HG03159 (cell line): ENCODE data around the gene CROCC2.

Experiments
- ATAC-seq: cut with Tn5 transposase; IDR thresholded peaks from one replicate; pipeline ENCODE4 v1.9.1; 2021; ENCODE audit warnings: mild to moderate bottlenecking, moderate library complexity; ENCODE audit not compliant: unreplicated experiment

CROCC2 gene

DNA sequence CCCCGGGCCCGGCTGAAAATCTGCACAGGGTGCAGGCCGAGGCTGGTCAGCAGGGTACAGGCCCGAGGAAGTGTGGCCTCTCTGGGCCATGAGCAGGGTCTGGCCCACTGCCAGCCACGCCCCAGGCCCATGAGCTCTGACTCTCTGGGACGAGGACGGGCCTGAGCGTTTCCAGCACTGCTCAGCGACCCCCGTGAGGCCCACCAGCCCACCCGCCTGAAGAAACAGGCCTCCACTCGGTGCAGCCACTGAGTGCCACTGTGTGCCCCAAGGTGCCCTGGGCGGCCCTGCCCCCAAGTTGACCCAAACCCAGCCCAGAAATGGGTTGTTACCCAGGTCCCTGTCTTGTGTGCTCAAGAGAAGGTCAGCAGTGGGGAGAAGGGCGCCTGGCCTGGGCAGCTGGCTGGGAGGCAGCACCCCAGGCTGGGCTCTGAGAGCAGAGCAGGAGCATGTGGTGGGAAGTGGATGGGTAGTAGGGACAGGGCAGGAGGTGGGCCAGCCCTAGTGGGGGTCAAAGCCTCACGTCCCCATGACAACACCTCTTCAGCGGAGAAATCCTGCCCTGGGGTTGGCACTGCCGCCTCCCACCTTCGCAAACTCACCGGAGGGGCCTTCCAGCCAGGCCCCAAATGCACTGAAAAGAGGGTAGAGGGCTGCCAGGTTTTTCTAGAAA, 90.2 kb downstream of the CROCC2 start:
- no peak for ATAC-seq

DNA sequence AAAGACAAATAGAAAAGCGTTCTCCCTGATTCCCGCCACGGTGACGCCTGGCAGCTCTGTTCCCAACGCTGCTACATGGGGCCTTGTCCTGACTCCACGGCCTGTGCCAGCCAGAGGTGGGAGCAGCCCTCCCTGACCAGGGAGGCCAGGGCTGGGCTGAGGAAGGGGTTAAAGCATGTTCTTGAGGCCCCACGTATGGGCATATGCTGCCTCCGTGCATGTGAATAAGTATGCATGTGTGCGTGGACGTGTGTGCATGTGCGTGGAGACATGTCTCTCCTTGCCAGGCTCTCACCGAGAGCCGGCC, 90.7 kb downstream of the CROCC2 start:
- no peak for ATAC-seq

DNA sequence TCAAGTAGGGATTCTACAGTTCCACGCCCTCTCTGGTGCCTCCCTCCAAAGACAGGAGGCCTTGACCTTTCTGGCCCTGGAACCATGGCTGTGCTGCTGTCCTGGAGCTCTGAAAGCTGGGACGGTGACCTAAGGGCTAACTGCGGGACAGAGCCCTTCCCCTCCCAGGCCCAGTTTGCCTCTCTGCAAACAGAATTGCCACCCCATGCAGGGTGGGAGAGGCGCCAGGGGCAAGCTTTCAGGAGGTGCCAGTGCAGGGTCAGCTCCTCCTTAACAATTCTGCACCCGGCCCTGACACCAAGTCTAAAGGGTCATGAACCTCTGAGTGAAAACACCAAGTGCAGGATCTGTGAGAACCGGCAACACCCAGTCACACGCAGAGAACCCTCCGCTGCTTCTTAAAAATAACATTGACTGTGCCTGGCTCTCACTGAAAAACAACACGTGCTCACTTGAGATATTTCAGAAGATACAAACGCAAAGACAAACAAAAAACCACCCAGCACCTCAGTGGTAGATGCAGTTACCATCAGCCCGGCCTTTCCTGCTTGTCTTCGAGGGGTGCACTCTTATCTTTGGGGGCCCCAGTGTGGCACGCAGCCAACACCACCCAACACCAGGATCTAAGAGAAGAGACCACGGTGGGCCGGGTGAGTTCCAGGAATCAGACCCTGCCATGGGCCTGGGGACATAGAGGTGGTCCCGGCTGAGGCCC, 91.2 kb downstream of the CROCC2 start:
- no peak for ATAC-seq

DNA sequence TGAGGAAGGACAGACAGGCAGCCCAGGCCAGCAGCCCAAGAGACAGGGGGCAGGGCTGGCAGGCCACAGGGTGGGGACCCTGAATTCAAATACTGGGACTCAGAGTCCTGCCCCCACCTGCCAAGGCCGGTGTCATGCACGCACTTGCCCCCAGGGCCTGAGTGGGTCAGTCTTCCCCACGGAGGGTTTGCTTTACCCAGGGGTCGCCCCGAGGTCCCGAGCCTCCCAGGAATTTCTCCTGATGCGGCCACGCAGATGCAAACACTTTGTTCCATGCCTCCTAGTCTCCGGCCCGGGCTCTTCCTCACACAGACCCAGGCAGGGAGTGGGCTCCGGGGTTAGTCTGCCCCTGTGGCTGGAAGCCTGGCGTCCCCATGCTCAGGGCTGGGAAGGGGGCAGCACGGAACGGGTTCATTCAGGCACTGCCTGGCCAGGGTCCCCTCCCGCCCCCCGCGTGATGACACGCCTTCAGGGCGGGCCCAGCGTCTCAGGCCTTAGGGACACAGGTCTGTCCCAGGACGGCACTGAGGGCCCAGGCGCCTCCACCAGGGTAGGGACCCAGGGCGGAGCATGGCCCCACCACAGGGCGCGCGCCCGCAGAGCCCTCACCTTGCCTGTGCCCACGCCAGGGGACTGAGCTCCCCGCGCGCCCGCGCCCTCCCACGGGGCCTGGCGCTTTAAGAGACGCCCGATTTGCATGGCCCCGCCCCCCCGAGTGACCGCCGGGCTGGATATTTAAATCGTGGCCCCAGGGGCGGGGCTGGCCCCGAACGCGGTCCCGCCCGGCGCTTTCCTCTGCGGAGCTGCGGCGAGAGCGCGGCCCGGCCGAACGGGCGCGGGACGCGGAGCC, 91.9 kb downstream of the CROCC2 start, which contains the start of gene SNED1:
SNED1 (plus strand) TSS at position 763 of the 850 bp plus-strand sequence. CDS start 220 bp downstream, outside the sequence.
- no peak for ATAC-seq

DNA sequence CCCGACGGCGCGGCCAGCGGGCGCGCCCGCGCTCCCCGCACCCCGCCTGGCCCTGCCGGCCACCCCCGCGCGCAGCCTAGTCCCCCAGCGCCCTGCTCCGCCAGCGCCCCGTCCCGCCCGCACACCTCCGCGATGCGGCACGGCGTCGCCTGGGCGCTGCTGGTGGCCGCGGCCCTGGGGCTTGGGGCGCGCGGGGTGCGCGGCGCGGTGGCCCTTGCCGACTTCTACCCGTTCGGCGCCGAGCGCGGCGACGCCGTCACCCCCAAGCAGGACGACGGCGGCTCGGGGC, 92.5 kb downstream of the CROCC2 start:
- ATAC-seq, result no peak

DNA sequence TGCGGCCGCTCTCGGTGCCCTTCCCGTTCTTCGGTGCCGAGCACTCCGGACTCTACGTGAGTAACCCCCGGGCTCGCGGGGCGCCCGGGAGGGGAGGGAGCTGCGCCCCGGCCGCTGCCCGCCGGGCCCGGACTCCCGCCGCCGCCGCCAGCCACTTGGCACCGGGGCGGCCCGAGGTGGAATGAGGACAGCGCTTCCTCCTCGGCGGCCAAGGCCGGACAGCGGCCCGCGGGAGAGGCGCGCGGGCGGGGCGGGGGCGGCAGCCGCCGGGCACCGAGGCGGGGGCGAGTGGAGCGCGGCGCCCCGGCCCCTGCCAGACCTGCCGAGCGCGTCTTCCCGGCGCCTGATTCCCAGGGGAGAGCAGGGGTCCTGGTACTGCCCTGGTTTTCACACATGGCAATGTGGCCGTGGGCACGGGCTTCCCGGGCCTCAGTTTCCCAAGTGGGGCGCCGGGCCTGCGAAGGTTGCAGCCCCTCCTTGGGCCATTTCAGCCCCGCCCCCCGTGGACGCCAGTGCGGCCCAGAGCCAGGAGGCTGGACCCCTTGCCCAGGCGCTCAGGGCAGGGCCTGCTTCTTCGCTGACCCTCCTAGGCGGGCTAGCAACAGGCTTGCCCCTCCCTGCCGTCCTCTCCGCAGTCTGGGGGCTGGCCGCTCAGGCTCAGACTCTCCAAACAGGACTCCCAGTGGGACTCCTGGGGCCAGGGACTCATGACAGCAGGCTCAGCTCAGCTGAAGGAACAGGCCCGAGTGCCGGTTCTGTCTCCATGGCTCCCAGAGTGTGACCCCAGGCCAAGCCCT, 93.1 kb downstream of the CROCC2 start:
- ATAC-seq, result no peak

DNA sequence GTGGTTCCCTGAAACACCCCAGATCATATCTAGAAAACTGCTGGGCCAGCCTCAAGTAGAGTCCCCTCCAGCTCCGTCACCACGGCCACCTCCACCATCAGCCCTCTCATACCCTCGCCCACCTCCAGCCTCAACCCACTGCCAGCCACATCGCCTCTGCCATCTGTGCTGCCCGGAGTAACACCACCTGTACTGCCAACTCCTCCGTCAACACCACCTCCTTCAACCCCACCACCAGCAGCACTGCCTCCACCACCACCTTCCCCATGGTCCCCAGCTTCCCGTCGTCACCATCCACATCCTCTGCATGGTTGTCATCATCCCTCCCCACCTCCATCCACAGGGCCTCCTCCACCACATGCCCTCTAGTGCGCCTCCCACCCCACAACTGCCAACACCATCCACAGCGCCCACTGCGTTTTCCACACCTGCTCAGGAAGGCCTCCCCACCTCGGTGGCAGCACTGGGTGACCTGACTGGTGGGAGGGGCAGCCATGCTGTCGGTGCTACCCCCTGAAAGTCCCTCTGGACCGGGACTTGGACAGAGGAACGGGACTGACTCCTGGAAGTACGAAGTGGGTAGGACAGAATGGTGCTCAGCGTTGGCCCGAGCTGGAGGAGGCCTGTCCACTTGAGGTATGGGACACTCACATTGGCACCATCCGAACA, 93.9 kb downstream of the CROCC2 start:
- no peak for ATAC-seq

DNA sequence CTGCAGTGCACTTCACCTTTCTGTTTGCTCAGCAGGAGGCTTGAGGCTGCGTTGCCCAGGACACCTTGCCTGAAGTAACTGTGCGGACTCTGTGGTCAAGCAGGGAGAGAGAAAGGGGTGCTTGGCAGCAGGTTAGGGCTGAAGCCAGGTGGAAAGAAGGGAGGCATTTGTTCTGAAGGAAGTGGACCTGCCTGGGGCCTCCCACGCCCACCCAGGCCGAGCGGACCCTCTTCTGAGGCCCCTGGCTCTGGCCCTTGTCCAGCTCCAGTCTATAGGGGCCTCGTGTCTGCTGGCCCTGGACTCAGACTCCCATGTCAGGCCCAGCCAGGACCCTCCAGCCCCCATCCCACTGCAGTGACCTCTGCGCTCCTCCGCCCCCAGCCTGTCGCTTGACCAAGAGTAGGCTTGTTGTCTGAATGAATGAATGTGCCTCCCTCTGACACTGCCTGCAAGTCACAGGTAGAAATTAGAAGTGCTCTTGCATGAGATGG, 94.7 kb downstream of the CROCC2 start:
- no peak for ATAC-seq

DNA sequence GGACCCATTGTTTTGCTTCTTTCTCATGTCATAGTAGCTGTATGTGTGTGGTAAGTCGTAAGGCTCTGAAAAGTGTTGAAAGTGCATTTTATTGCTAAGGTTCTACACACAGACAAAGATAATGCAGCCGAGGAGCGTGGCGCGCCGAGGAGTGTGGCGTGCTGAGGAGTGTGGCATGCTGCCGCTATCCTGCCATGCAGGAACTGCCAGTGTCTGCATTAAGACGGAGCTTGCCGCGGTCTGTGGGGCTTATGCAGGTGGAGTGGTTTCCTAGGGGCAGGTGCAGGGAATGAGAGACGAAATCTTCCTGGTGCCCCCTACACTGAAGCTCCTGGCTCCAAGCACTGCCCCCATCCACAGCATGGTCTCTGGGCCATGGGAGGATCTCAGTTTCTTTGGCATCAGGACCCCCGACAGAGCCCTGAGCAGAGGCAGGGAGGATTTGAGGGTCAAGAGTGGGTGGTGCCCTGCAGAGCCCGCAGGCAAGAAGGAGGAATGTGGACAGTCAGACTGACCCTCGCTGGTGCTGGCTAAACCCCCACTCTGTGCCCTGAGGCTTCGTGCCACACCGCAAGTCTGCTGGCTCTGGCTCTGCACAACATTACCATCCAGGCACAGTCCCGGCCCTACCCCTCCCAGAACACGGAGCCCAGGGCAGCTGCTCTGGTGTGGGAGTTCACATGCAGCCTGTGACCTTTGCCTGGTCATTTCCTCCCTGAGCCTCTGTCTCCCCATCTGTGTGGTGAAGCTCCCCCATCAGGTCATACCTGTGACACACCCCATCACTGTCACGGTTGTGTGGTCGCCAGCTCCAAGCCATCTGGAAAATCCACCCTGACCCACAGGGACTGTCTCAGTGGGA, 95.5 kb downstream of the CROCC2 start:
- ATAC-seq, result no peak

DNA sequence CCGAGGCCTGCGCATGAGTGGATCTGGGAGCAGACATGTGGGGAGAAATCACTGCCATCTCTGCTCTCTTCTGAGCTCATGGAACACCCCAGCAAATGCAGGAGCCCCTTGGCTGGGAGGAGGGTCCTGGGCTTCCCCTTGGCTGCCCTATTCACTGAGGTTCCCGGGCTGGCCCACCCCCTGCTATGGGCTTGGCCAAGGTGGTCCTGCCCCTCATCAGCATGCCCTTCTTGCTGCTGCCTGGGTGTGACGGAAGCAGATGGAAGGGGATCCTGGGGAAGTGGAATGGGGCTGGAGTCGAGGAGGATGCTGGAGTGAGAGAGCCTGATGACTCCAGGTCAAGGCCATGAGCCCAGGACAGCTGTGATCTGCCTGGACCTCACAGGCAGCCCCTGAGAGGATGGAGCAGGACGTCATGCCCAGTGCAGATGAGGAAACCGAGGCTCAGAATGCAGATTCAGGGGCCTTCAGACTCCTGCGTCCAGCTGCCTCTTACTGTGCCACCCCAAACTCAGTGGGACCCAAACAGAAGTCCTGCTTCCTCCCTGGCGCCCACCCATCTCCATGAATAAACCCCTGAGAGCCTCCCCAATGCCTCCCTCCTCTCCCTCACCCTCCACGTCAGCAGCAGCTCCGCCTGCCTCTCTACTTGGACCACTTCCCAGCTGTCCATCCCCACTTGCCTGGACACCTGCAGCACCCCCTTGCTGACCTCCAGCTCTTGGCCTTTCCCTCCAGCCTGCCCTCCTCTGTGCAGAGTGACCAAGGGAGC, 96.3 kb downstream of the CROCC2 start:
- no peak for ATAC-seq

DNA sequence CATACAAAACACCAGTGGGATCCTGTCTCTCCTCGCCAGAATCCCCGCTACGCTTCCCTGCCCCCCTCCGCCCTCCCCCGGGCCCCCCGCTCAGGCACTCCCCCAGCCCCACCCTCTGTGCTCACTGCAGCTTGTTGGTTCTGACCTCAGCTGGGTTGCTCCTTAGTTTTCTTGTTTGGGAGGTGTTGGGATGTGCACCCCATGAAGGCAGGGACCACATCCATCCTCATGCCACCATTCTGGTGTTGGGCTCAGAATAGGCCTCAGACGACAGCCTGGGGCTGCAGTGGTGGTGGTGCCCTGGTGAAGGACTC, 96.9 kb downstream of the CROCC2 start:
- ATAC-seq, result no peak

DNA sequence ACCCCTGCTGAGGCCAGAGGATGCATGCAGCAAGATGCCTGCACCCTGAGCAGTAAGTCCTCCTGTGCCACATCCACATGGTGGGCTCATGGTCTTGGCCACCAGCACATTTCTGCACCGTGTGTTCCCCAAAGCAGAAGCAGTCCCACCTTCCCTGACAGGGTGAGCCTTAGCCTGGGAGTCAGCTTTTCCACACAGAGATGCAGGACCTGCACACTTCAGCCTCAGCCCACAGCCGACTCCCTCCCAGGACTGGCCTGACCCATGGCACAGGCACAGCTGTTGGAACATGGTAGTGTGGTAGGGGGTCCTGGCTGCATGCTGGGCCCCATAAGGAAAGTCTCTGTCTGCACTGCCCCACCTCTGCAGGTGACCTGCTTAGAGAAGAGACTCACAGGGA, 97.2 kb downstream of the CROCC2 start:
- no peak for ATAC-seq

DNA sequence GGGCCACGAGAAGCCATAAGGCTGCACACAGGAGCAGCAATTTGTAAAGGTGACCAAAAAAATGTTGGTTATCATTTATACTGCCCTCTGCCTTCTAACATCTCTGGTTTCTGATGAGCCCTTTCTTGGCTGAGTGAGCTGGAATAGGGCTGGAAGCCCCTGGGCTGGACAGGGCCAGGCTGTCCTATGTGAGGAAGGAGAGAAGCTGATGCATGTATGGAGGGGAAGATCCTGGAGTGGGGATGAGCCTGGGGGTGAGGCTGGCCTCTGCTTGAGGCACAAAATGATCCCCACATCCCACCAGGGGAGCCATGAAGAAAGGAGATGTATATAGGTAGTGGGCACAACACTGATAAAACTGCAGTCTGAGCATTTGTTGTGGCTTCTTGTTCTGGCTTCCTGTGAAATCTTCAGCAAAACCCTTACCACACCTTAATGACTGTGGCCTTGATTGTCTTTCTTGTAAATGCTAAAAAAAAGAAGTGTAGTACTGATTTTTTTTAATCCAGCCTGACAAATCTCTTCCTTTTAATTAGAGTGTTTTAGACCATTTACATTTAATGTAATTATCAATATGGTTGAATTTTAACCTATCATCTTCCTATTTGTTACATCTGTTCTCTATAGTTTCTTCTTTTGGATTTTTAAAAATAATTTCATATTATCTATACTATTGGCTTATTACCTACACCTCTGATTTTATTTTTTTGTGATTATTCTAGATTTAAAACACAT, 97.9 kb downstream of the CROCC2 start:
- no peak for ATAC-seq

DNA sequence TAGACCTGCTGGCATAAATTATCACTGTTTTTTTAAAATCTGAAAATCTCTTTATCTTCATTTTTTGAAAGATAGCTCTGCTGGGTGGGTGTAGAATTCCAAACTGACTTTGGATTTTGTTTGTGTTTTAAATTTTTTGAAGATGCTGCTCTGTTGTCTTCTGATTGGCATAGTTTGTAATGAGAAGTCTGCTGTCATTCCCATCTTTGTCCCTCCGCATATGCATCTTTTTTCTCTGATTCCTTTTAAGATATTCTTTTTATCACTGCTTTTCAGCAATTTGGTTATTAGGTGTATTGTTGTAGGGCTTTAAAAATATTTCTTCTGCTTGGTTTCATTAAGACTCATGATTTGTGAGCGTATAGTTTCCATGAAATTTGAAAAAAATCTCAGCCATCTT, 99.4 kb downstream of the CROCC2 start:
- ATAC-seq, result no peak

DNA sequence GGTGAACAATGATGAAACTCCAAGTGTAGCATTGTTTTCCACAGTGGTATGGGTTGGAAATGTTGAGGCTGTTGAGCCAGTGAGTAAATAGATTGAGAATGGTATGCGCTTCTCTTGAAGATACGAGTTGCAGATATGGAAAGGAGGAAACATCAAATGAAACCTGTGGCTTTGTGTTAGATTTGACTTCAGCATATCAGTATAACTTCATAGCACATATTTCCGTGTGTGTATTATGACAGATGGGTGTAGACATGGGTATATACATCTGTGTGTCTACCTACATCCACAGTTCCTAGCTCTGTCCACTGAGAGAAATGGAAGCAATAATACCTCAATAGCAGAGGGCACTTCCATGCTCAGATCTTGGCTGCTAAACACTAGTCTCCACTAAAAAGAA, 100.3 kb downstream of the CROCC2 start:
- no peak for ATAC-seq

DNA sequence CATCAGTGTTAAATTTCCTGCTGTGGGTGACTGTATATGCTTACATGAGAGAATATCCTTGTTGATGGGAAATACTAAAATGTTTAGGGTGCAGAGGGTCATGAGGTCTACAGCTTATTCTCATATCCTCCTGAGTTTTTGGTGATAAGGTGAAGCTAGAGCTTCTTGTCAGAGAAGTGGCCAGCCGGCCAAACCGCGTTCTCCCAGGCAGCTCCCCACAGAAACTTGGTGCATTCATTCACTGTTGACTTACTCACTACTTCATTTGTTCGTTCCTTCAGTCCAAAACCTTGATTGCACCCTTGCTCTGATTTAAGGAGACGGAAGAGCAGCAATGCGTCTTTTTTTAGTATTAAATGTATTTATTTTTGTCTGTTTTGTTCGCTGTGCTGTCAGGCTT, 101.0 kb downstream of the CROCC2 start:
- ATAC-seq, result no peak

DNA sequence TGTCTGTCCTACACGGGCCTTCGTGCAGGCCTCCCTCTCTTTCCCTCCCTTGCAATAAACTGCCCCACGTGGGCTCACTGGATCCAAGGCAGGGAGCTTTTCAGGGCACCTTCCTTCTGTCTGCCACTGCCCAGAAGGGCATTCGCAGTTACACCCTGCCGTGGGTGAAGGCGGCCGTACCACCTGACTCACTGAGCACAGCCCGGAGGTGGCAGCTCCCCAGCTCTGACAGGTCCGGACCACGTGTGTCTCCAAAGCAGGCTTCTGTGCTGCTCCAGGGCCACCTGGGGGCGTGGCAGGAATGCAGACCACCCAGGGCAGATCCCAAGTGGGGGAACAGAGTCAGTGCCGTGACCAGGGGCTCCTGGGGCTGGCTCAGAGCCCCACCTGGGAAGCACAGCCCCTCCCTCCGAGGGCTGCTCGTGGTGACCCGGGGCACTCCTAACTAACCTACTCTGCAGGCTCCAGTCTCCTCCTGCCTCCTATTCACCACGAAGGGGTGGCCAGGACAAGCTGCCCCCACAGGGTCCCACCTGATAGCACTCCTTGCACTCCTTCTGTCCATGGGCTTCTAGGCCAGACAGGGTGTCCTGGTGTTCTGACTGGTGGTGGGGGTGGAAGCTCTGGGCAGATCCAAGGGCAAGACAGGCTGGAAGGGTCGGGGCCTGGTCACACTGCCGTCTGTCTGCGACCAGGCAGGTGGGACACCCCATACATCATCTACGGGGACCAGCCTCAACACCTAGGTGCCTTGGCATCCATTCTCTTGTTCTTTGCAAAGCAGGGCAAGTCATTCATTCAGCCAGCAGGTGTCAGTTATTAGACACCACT, 102.0 kb downstream of the CROCC2 start:
- no peak for ATAC-seq

DNA sequence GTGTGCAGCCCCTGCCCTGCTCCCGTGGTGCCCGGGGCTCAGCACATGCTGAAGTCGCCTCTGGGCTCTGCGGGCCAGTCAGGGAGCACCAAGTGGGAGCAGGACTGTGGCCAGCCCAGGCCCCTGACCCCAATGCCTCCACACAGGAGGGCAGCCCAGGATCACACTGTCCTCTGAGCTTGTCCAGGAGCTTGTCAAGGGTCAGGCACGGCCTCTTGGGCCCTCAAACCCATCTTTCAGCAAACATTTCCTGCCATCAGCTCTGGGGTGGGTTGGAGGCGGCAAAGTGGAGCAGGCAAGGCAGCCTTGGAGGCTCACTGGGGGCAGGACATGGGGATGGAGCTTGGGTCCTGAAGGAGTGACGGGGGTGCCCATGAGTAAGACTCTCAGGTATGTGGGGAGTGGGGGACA, 102.6 kb downstream of the CROCC2 start:
- no peak for ATAC-seq
